ENCODE results near the gene CDO1. TPM values are rescaled to one million over a fixed set of nuclear protein-coding genes. Genes with fewer than 3 reads are reported as not detected.

CDO1 gene
- total and polyA plus RNA-seq, 2 of the 8 experiments (the other 6 are each of a cell fraction or from before 2014, with no cell fraction given): 26.1 to 29.5 TPM

DNA sequence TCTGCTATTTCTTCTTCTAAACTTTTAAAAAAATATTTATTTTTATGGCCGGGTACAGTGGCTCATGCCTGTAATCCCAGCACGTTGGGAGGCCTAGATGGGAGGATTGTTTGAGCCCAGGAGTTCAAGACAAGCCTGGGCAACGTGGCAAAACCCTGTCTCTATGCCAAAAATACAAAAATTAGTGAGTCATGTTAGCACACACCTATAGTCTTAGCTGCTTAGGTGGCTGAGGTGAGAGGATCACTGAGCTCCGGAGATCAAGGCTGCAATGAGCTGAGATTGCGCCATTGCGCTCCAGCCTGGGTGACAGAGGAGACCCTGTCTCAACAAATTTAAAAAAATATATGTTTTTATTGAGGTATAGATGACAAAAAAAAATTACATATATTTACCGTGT lies 30.8 kb upstream of the CDO1 start (continued):
- no peak for TF ChIP-seq CHD2 (IDR thresholded peaks at IDR 0.05; ENCODE audit: low read length)
